Coronary artery (tissue), 2 donors: ENCODE data around the gene ZNF184.

Source experiments
- DNase-seq: peaks from one replicate; pipeline ENCODE4 v3.0.0-alpha.2; 2017; ENCODE audit warnings: low spot score
- H3K27ac ChIP-seq, 2 donors: fragments of 200-600 bp; sonication (generic); one replicate each; pipeline ENCODE4 v1.5.1; 2016 to 2019
- H3K4me3 ChIP-seq: fragments of 200-600 bp; sonication (generic); 2 replicates; pipeline ENCODE4 v1.5.1; 2016; ENCODE audit warnings: mild to moderate bottlenecking, moderate library complexity
- TF ChIP-seq, protein P1 (sequence below): fragments of 200-600 bp; sonication (generic); IDR thresholded peaks from one replicate; pipeline ENCODE4 v1.5.1; 2019; ENCODE audit warnings: antibody characterized with exemption

The ZNF184 gene

DNA sequence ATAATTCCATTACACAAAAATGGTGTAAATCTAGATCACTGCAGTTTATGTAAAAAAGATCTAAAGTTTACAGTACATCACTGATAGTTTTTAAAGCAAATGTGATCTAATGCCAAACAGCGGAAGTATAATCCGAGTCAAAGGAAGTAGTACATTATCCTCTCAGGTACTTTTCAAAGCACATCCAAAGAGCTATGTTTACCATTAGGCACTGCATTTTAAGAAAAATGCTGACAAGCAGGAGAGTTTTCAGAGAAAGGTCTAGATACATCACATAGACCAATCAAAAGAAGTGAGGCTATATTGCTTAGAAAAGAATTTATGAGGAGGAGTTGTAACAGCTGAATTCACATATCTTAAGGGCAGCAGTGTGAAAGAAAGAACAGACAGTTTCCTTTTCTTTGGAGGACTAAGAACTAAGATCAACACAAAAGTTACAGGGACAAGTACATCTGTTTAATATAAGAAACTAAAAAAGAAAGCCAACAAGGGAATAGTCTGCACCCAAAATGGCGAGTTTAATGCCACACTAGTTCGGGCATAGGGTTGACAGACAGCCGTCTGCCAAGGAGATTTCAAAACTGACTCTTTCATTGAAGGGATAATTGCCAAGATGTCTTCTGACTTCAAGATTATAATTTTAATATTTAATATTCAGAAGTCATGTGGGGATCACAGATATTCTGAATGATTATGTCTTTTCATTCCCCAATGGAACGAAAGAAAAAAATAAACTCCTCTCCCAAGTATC is 1.4 kb downstream of the ZNF184 start:
- no peak for DNase-seq
- peak overlapping the region; percentile 86 for H3K4me3 ChIP-seq
- peak overlapping the region; percentile 70 to 92 for H3K27ac ChIP-seq
- TF ChIP-seq, protein P1, sequence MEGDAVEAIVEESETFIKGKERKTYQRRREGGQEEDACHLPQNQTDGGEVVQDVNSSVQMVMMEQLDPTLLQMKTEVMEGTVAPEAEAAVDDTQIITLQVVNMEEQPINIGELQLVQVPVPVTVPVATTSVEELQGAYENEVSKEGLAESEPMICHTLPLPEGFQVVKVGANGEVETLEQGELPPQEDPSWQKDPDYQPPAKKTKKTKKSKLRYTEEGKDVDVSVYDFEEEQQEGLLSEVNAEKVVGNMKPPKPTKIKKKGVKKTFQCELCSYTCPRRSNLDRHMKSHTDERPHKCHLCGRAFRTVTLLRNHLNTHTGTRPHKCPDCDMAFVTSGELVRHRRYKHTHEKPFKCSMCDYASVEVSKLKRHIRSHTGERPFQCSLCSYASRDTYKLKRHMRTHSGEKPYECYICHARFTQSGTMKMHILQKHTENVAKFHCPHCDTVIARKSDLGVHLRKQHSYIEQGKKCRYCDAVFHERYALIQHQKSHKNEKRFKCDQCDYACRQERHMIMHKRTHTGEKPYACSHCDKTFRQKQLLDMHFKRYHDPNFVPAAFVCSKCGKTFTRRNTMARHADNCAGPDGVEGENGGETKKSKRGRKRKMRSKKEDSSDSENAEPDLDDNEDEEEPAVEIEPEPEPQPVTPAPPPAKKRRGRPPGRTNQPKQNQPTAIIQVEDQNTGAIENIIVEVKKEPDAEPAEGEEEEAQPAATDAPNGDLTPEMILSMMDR: no peak

DNA sequence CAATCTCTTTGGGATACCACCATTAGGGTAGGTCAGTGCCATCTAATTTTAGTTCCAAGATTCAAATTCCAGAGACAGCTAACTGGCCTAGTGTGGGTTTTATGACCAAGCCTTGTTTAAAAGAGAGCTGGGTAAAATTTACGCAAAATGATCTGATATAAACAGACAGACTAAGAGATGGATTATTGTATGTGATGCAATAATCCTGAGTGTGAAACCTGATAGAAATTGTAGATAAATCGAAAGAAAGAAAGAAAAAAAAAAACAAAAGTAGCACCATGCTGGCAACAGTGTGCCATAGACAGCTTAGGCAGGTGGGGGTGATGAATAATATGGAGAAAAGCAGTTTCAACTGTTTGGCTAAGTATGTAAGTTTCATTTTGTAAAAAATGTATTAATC is 2.9 kb downstream of the ZNF184 start:
- TF ChIP-seq, protein P1: no peak
- DNase-seq: no peak
- Histone ChIP-seq H3K4me3 (no peak overlapping the region), H3K27ac (no peak overlapping the region)

DNA sequence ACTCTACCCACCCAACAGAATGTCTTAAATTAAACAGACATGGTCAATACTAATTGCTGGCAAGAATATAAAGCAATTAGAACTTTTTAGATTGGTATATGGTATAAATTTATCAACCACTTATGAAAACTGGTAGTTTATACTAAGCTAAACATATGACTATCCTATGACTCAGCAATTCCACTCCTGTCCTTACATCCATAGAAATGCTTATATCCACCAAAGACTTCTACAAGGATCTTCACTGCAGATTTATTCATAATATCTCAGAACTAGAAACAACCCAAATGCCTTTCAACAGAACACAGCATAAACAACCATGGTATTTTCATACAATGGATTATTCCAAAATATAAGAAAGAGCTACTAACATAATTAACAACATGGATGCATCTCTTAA is 4.6 kb downstream of the ZNF184 start:
- DNase-seq: no peak
- H3K27ac ChIP-seq: no peak overlapping the region
- no peak overlapping the region for H3K4me3 ChIP-seq
- TF ChIP-seq, protein P1: no peak

DNA sequence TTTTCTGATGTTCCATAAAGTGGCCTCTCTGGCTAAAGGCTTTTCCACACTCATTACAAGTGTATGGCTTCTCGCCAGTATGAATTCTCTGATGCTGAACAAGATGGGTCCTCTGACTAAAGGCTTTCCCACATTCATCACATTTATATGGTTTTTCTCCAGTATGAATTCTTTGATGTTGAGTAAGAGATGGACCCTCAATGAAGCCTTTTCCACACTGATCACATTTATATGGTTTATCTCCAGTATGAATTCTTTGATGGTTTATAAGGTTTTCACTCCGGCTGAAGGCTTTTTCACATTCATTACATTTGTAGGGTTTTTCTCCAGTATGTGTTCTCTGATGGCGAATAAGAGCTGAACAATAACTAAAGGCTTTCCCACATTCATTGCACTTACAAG is 20.4 kb downstream of the ZNF184 start:
- H3K4me3 ChIP-seq: peak overlapping the region; percentile 15
- TF ChIP-seq, protein P1: no peak

DNA sequence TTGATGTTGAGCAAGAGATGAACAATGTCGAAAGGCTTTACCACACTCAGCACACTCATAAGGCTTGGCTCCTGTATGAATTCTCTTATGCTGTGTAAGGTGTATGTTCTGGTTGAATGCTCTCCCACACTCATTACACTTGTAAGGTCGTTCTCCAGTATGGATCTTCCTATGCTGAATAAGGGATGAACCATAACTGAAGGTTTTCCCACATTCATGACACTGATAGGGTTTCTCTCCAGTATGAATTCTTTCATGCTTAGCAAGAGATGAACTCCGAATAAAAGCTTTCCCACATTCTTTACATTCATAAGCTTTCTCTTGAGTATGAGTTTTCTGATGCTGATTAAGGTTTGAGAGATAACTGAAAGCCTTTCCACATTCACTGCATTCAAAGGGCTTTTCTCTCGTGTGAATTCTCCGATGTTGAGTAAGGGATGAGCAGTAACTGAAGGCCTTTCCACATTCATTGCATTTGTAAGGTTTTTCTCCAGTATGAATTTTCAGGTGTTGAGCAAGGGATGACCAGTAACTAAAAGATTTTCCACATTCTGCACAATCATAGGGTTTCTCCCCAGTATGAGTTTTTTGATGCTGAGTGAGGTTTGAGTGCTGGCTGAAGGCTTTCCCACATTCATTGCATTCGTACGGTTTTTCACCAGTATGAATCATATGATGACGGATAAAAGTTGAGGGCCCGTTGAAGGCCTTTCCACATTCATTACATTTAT is 21.1 kb downstream of the ZNF184 start:
- Histone ChIP-seq H3K27ac (no peak overlapping the region), H3K4me3 (peak overlapping the region; percentile 15)
- DNase-seq: no peak
- TF ChIP-seq, protein P1: no peak

More for the DNA sequence above, 20.4 kb downstream of the ZNF184 start:
- H3K27ac ChIP-seq: no peak overlapping the region
- DNase-seq: no peak

DNA sequence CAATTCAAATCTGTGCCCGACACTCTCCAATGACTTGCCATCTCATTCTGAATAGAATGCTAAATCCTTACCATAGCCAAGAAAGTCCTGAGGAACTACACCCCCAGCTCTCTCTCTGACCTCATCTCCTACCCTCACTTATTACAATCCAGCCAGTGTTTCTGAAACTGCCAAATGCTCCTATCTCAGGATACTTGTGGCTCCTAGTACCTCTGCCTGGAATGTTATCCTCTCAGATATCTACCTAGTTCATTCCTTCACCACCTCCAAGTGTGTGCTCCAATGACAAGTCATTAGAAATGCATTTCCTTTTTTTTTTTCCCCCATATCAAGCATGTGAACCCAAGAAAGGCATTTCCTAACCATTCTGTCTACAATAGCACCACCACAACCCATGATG is 24.4 kb downstream of the ZNF184 start:
- no peak for DNase-seq
- TF ChIP-seq, protein P1: no peak
- Histone ChIP-seq H3K4me3 (no peak overlapping the region), H3K27ac (no peak overlapping the region)

DNA sequence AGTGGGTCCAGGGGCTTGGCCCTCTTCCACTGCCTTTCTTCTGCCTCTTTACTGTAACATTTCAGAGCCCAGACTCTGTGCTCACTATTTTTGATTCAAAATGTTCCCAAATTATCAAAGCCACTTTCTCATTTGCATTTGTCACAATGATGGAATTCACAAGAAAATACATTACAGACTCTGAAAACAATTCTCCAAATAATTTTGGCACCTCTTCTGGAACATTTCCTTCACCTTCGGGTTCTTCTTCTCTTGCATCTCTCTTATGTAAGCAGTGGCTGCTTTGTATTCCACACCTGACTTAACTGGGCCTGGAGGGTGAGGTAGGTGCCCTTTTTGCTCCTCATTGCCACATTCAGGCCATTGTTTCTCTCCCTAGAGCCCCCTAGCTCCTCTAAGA is 30.0 kb downstream of the ZNF184 start:
- no peak for DNase-seq
- TF ChIP-seq, protein P1: no peak
- H3K27ac ChIP-seq: no peak overlapping the region
- H3K4me3 ChIP-seq: no peak overlapping the region
